ENCODE data around the gene TMPRSS11A. TPM values are rescaled to one million over a fixed set of nuclear protein-coding genes. Genes with fewer than 3 reads are reported as not detected.

TMPRSS11A gene
- total and polyA plus RNA-seq, 8 donors, result 0.04 to 0.15 (median 0.09) TPM; not detected in 2

- Histone ChIP-seq H3K27me3 (no peaks in the 10 kb centered on the region), H3K36me3 (no peaks in the 10 kb centered on the region), H3K9me3 (no peaks in the 10 kb centered on the region), H3K27ac (no peak overlapping the region), H3K4me1 (no peaks in the 10 kb centered on the region), H3K4me3 (no peak overlapping the region)
- ATAC-seq (no peak), DNase-seq (no peak)
- intact Hi-C loops (cut with DNase I), result no loop called here
- no peak for TF ChIP-seq CTCF (IDR thresholded peaks at IDR 0.05)
These were observed 30.3 kb downstream of the TMPRSS11A start for GRCh38 chr4:67933038-67933437.

- Histone ChIP-seq H3K36me3 (no peaks in the 10 kb centered on the region), H3K27me3 (no peaks in the 10 kb centered on the region)
- intact Hi-C loops (cut with DNase I), result no loop called here
These were observed 32.0 kb downstream of the TMPRSS11A start for GRCh38 chr4:67931256-67931655.

GRCh38 chr4:67929426-67929825 lies 33.9 kb downstream of the TMPRSS11A start:
- H3K4me1 ChIP-seq, result no peaks in the 10 kb centered on the region
- H3K36me3 ChIP-seq, result no peaks in the 10 kb centered on the region
- no peaks in the 10 kb centered on the region for H3K27me3 ChIP-seq
- DNase-seq, result no peak
- ATAC-seq, result no peak
- no peak for TF ChIP-seq CTCF (IDR thresholded peaks at IDR 0.05)
- intact Hi-C loops (cut with DNase I), result no loop called here
- no peak overlapping the region for H3K4me3 ChIP-seq
- H3K27ac ChIP-seq, result no peak overlapping the region
- H3K9me3 ChIP-seq, result peaks cover 0 to 2% of the 10 kb centered on the region in 2 donors

More at GRCh38 chr4:67931256-67931655, 32.0 kb downstream of the TMPRSS11A start:
- Histone ChIP-seq H3K4me1 (no peaks in the 10 kb centered on the region), H3K4me3 (no peak overlapping the region), H3K9me3 (no peaks in the 10 kb centered on the region), H3K27ac (no peak overlapping the region)
- ATAC-seq (no peak), DNase-seq (no peak)
- no peak for TF ChIP-seq CTCF (IDR thresholded peaks at IDR 0.05)

GRCh38 chr4:67928546-67928945 lies 34.7 kb downstream of the TMPRSS11A start:
- H3K4me1 ChIP-seq, result no peaks in the 10 kb centered on the region
- no peaks in the 10 kb centered on the region for H3K27me3 ChIP-seq
- H3K36me3 ChIP-seq, result no peaks in the 10 kb centered on the region
- peaks cover 0 to 3% of the 10 kb centered on the region in 2 donors for H3K9me3 ChIP-seq
- ATAC-seq (no peak), DNase-seq (no peak)
- no peak for TF ChIP-seq CTCF (IDR thresholded peaks at IDR 0.05)
- H3K27ac ChIP-seq, result no peak overlapping the region
- no peak overlapping the region for H3K4me3 ChIP-seq
- intact Hi-C loops (cut with DNase I), result no loop called here

GRCh38 chr4:67927251-67927650 lies 36.0 kb downstream of the TMPRSS11A start:
- ATAC-seq, result no peak
- TF ChIP-seq CTCF (IDR thresholded peaks at IDR 0.05), result no peak
- no peaks in the 10 kb centered on the region for H3K4me1 ChIP-seq
- DNase-seq, result no peak
- H3K27ac ChIP-seq, result no peak overlapping the region
- intact Hi-C loops (cut with DNase I), result no loop called here
- H3K36me3 ChIP-seq, result no peaks in the 10 kb centered on the region
- H3K27me3 ChIP-seq, result no peaks in the 10 kb centered on the region
- no peak overlapping the region for H3K4me3 ChIP-seq
- H3K9me3 ChIP-seq, result peaks cover 0 to 3% of the 10 kb centered on the region in 2 donors
